Retinal pigment epithelial cell (primary cell): ENCODE data around the gene POLR3B.
"Not testable (repeated sequence)": the region's sequence is repeated elsewhere in the genome, so short reads cannot be mapped to it uniquely, and the experiment has no call there.

Experiments
- DNase-seq: peaks from one replicate; pipeline ENCODE4 v3.0.0-alpha.2; 2010; ENCODE audit warnings: low read depth
- H3K4me3 ChIP-seq: 2 replicates; pipeline ENCODE4 v1.5.1; 2011; ENCODE audit warnings: mild to moderate bottlenecking, low read length, control low read depth, moderate library complexity
- CTCF ChIP-seq: conservative IDR thresholded peaks from 2 replicates; pipeline ENCODE4 v1.5.1; 2011; ENCODE audit warnings: low read depth, low read length, control low read depth, inconsistent platforms

The POLR3B gene

GRCh38 chr12:106455111-106455510 is 97.6 kb downstream of the POLR3B start:
- H3K4me3 ChIP-seq: no peak overlapping the region
- no peak for DNase-seq
- no peak for TF ChIP-seq CTCF

DNA sequence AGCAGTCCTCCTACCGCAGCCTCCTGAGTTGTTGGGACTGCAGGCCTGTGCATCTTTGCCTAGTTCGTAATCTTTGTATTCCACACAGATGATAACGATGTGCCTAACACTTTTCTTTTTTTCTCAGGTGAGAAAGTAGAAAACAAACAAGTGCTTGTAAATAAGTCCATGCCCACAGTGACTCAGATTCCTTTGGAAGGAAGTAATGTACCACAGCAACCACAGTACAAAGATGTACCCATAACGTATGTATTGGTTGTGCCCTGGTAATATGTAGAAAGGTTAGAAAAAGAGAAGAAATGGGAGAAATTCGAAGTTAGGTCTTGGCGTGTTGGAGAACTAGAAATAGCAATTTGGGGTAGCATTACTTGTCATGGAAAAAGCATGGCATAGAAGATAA is 101.6 kb downstream of the POLR3B start:
- no peak for DNase-seq
- H3K4me3 ChIP-seq: no peak overlapping the region
- TF ChIP-seq CTCF: no peak

- DNase-seq: no peak
- no peak overlapping the region for H3K4me3 ChIP-seq
- TF ChIP-seq CTCF: no peak
Observed at GRCh38 chr12:106459534-106459933, 102.0 kb downstream of the POLR3B start.

DNA sequence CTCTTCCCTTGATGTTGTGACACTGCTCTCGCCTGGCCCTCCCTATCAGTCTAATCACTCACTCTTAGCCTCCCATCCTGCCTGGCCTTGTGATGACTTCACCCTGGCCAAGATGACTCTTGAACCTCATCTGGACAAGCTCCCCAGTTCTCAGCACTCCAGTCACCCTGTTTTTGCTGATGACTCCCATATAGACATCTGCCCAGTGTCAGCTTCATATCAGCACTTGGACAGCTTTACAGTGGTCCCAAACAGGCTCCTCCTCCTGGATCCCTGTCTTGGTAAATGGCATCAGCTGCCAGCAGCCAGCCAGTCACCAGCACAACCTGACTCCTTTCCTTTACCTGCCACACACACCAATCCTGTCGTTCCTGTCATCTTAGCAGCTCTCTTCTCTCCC is 104.2 kb downstream of the POLR3B start:
- TF ChIP-seq CTCF: no peak
- no peak for DNase-seq

GRCh38 chr12:106465605-106466004 is 108.1 kb downstream of the POLR3B start:
- H3K4me3 ChIP-seq, DNase-seq: not testable (repeated sequence)

More for the DNA sequence above, 104.2 kb downstream of the POLR3B start:
- no peak overlapping the region for H3K4me3 ChIP-seq

DNA sequence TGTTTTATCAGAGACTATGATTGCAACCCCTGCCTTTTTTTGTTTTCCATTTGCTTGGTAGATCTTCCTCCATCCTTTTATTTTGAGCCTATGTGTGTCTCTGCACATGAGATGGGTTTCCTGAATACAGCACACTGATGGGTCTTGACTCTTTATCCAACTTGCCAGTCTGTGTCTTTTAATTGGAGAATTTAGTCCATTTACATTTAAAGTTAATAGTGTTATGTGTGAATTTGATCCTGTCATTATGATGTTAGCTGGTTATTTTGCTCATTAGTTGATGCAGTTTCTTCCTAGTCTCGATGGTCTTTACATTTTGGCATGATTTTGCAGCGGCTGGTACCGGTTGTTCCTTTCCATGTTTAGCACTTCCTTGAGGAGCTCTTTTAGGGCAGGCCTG is 118.1 kb downstream of the POLR3B start:
- H3K4me3 ChIP-seq, DNase-seq: not testable (repeated sequence)

DNA sequence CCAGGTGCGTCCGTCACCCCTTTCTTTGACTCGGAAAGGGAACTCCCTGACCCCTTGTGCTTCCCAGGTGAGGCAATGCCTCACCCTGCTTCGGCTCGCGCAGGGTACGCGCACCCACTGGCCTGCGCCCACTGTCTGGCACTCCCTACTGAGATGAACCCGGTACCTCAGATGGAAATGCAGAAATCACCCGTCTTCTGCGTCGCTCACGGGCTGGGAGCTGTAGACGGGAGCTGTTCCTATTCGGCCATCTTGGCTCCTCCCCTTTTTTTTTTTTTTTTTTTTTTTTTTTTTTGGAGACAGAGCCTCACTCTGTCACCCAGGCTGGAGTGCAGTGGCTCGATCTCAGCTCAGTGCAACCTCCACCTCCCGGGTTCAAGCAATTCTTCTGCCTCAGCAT is 120.1 kb downstream of the POLR3B start:
- not testable (repeated sequence) for DNase-seq, H3K4me3 ChIP-seq

GRCh38 chr12:106480251-106480650 is 122.7 kb downstream of the POLR3B start:
- H3K4me3 ChIP-seq: peak overlapping the region; percentile 27
- DNase-seq: peak; percentile 81
- no peak for TF ChIP-seq CTCF

DNA sequence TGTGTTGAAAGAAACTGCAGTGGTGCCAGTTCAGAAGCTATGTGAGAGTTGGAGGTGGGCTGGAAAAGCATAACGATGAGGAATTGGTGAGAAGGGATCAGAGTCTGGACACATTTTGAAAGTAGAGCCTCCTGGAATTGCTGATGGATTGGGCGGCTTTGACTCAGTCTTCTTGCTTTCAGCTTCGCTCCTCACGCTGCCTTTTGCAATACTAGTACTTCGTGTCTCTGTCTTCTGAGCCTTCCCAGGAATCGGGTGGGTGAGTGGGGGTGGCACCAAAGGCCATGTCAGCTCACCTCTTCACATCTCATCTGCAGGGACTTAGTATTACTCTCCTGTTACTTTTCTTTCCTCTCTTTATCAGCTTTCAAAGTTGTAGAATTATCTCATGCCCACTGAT is 123.7 kb downstream of the POLR3B start:
- no peak for DNase-seq
- no peak for TF ChIP-seq CTCF
- peak overlapping the region; percentile 27 for H3K4me3 ChIP-seq
